GM21528 (cell line): ENCODE data around the gene ZNF865.
A peak's percentile ranks its signal among the peaks of the same experiment; 100 is the strongest.

ENCODE experiments used
- ATAC-seq: cut with Tn5 transposase; IDR thresholded peaks from one replicate; pipeline ENCODE4 v1.9.1; 2021; ENCODE audit warnings: mild to moderate bottlenecking, moderate library complexity; ENCODE audit not compliant: unreplicated experiment, low FRiP score

The ZNF865 gene

DNA sequence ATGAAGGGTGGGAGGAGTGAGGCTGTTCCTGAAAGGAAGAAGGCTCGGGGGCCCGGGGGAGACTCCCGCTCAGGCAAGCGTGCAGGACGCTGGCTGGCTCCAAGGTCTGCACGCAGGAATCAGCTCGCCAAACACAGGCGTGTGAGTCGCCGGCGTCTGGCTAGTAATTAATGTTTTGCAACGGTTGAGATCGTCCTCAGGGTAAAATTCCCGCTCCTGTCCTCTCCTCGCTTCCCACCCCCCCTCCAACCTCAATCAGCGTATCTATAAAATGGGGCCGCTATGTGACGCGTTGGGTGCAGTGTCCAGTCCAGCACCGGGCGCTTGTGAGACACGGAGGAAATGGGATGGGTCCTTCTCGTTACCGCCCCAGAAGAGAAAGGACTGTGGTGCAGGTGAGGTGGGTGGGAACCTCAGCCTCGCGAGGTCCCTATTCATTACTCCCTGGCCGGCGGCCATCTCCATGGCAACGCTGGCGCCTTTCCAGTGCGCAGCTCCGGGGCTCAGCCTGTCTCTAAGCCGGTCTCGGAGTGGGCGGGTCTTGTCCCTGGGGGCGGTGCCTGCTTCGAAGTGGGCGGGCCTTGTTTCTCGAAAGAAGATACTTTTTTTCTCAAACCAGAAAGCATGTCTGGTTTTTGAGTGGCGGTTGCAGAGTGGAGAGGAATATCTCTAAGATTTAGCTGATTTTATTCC lies 18.3 kb upstream of the ZNF865 start:
- peak; percentile 77 for ATAC-seq

DNA sequence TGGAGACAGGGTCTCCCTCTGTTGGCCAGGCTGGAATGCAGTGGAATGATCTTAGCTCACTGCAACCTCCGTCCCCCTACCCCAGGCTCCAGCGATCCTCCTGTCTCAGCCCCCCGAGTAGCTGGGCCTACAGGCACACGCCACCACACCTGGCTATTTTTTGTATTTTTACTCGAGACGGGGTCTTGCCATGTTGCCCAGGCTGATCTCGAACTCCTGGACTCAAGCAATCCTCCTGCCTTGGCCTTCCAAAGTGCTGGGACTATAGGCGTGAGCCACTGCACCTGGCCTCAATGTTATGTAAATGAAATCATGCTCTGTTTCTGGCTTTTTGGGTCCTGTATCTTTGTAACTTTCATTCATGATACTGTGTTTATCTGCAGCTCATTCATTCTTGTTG lies 16.7 kb upstream of the ZNF865 start:
- no peak for ATAC-seq

DNA sequence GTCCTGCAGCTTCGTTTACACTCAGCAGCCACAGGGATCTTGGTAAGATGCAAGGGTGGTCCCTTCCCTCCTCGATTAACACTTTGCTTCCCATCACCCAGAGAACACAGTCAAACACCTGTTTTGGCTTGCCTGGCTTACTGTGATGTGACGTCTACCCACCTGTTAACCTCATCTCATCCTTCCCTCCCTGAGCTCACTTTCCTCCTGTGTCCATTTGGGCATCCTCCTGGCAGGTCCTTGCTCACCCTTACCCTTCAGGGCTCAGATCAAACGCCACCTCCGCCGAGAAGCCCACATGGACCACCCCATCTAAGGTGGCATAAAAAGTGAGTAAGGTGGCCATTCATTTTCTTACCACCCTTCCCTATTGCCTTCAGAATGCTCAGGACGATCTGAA lies 15.3 kb upstream of the ZNF865 start:
- ATAC-seq: no peak

DNA sequence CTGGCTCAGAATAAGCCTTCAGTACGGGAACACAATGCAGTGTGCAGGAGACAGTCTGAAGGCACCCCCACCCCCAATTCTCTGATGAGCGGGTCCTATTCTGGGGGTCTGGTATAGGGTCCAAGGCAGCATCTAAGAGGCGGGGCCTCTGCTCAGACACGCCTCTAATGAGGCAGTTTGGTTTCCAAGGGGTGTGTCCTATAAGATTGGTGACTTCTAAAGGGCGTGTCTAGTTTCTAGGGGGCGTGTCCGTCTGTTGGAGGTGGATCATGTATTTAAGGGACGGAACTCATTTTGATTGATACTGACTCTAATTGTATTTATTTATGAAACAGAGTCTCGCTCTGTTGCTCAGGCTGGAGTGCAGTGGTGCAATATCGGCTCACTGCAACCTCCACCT lies 14.8 kb upstream of the ZNF865 start:
- no peak for ATAC-seq

DNA sequence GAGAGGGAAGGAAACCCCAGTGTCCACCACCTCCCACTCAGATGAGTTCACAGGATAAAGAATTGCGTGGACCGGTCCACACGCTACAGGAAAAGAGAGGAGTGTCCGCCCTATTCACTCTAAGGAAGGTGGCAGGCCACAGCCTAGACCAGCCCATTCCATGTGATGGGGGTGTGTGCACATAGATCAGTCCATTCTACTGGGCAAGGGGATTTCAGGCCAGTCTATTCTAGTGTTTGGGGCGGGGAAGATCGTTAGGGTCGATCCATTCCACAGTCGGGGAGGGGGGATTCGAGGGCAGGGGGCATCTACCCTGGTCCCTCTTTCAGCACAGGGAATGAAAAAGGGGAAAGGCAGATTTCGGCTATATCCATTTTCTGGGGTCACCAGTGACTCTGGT lies 13.9 kb upstream of the ZNF865 start:
- no peak for ATAC-seq

DNA sequence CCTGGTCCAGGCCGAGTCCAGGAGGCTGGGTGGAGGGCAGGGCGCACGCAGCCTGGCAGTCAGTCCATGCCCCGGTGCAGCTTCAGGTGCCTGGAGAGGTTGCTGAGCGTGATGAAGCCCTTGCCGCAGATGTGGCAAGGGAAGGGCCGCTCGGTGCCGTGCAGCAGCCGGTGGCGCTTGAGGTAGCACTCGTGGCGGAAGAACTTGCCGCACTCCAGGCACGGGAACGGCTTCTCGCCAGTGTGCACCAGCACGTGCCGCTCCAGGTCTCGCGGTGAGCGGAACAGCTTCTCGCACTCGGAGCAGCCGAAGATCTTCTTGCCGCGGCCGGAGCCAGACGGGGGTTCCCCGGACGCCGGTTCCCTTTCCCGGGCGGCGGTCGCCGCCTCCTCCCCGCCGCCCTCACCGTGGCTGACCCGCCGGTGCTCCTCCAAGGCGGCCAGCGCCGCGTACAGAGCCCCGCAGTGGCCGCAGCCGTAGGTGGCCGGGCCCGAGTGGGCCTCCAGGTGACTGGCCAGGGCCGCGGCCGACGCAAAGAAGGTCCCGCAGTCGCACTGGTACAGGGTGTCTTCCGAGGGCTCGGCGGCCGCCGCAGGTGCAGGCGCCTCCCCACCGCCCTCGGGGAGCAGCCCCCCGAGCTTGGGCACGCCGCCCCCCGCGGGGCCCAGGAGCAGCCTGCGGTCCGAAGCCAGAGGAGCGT lies 12.9 kb upstream of the ZNF865 start:
- no peak for ATAC-seq

DNA sequence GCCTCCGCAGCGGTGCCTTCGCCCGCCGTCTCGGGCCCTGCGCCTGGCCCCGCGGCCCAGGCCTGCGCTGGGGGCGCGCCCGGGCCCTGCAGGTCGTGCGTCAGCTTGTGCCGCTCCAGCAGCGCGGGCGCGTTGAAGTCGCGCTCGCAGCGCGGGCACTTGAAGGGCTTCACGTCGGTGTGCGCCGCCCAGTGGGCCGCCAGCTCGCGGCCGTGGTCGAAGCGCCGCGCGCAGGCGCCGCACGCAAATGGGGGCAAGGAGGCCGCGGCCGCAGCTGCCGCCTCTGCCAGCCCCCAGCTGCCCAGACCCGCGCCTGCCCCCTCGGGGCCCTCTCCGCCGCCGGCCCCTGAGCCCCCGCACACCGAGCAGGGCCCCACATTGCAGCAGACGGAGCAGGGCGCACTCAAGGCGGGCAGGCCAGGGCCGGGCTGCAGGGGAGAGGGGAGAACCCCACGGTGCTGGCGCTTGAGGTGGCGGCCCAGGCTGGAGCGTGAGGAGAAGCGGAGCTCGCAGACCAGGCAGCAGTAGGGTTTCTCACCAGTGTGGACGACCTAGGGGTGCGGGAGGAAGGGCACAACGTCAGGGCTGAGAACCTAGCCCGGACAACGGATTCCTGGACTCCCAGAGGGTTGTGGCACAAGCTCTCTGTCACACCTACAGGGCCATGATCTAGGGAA lies 12.2 kb upstream of the ZNF865 start:
- no peak for ATAC-seq

DNA sequence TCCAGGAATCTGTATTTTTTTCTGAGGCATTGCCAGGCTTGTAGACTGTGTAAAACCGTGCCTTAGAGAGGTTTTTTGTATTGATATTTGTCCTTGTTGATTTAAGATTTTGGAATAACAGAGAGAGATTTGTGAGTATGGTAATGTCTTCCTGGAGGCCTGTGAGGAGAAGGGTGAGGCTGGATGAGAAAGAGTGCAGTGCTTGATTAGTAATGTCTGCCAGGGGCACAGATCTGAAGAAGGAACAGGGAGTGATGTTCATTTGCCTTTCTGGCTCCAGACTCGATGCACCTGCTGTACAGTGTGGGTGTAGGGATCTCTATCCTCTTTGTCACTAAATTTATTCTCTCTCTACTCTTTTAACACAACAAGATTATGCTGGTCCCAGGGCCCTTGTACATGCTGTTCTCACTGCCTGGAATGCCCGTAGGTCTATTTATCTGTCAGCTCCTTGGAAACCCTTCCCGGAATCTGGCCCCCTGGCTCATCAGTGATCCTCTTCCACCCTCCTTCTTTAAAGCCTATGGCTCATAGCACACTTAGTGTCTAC lies 10.4 kb upstream of the ZNF865 start:
- no peak for ATAC-seq

DNA sequence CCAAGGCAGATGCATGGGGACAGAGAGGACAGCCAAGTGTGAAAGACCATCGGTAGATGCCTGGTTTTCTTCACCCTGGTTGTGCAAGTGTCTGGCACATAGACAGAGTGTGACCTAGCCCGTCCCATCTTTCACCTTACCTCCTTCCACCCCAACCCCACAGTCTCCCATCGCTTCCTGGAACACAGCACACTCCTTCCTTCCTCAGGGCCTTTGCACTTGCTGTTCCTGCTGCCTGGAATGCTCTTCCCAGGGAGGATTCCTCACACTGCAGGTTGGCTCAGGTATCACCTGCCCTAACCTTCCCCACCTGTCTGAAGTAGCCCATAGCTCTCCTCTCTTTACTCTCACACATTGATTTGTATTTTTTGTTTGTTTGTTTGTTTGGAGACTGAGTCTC lies 9.1 kb upstream of the ZNF865 start:
- no peak for ATAC-seq

DNA sequence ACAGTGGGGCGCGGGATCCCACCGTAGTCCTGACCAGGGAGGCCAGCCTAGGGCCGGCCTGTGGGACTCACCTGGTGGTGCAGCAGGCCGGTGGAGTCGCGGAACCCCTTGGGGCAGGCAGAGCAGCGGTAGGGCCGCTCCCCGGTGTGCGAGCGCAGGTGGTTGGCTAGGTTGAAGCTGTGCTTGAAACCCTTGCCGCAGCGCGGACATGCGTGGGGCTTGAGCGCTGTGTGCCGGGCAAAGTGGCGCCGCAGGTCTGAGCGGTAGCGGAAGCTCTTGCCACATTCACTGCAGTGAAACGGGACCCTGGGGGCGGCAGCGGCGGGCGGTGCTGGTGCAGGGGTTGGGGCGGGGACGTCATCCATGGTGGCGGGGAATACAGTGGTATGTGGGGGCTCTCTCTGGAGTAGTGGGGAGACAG lies 7.9 kb upstream of the ZNF865 start:
- ATAC-seq: no peak

DNA sequence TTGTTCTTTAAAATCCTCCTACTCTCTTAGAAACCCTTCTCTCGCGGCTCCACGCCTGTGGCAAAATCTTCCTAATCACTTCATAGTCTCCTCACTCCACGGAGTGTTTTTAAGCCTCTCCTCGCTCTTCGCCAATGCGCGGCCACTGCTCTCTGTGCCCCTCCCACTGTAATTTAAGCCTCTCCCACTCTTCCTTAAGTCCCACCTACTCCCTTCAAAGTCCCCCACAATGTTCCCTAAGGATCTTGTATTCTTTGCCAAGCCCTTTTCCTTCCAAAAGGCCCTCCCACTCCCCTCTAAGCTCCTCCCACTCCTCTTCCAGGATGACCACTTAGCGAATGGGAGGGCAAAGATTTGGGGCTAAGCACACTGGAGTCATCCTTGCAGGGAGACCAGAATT lies 7.4 kb upstream of the ZNF865 start:
- no peak for ATAC-seq

DNA sequence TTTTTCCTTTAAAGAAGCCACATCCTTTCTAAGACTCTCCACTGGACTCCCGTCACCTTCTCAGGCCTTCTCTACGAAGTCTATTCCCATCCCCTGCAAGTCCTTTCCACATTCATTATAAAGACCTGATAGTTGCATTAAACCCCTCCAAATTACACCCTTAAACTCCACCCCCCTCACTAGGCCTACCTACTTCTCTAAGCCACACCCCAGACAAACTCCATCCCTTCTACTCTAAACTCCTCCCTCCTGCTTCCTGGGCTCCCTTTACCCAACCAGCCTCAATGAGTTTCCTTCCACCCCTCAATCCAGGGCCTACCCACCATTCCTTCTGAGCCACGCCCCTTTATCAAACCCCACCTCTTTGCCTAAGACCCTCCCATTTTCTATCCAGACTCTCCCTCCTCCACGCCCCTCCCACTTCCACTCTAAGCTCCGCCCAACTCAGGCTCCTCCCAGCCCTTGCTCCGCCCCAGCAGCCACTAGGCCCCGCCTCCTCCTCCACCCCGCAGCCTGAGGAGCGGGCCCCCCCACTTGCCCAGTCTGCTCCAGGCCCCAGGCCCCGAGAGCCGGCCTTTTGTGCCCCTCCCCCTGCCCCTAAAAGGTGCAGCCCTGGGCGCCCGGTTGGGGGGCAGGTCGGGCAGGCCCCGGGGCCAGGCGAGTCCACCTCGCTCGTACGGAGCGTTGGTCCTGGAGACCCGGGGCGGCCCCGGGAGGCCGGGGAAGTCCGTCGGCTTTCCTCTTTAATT lies 6.6 kb upstream of the ZNF865 start:
- peak; percentile 49 for ATAC-seq

DNA sequence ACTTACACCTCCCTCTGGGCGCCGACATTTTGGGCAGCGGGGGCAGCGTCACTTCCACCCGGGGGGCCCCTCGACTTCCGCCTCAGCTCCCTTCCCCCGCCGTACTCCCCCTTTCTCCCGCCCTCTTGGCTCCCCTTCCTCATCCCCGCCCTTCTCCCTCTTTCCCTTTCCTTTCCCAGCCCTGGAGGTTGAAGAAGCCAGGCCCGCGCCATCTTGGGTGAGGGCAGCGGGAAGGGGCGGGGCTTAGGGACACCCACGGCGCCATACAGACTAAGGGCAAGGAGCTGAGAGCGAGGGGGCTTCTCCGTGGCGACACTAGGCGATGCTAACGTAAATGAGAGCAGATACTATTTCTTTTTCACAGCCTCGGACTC lies 6.0 kb upstream of the ZNF865 start, which contains the start of gene FIZ1:
FIZ1 (minus strand) TSS at position 50 of the 374 bp plus-strand sequence. CDS start 1,652 bp downstream, outside the sequence.
- peak; percentile 57 for ATAC-seq

DNA sequence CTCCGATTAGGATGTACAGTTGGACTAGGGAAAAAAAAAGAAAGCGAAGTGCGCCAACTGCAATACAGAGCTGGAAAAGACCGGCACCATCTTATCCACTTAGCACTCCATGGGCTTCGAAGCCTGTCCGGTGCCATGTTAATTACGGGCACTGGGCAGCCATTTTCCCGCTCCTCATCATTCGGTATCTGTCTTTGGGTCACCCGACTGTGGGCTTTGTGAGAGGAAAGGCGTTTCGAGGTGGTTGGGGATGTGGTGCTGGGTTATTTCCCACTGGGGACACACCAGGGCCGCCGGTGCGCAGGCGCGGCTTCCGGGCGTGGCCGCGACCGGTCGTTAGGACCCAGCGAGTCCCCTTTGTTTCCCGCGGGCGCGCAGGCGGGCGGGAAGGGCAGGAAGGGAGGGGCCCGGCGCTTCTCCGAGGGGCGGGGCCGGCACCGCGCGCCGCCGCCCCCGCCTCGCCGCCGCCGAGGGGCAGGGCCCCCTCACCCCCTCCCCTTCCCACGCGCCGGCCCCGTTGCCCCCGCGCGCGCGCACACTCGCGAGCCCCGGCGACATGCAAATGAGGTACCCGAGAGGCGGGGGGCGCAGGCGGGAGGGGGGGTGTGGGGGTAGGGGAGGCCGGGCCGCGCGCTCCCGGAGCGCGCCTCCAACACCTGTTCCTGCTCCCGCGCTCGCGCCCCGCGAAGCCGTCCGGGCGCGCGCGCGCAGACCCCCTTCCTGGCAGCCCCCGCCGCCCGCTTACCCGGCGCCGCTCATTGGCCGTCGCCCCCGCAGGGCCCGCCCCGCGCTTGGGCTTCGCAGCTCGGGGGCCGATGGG lies 5.4 kb upstream of the ZNF865 start, which contains the start of gene ZNF524:
ZNF524 (plus strand) TSS at position 447 of the 820 bp plus-strand sequence. CDS start 1,825 bp downstream, outside the sequence.
- peak; percentile 41 for ATAC-seq

DNA sequence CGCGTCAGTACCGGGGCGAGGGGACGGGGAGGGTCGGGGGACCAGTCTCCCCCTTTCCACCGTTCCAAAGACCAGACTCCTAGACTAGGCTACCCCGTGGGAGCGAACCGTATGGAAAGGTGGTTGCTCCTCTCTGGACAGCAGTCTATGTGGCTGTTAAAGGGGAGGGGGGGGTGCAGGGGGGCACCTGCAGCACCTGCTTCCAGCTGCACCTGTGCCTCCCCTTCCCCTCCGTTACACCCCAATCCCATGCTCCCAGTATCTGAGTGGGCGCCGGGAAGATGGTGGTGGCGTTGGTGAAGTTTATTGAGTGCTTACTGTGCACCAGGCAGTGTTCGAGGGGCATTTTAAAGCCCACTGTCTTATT lies 4.8 kb upstream of the ZNF865 start:
- ATAC-seq: no peak

DNA sequence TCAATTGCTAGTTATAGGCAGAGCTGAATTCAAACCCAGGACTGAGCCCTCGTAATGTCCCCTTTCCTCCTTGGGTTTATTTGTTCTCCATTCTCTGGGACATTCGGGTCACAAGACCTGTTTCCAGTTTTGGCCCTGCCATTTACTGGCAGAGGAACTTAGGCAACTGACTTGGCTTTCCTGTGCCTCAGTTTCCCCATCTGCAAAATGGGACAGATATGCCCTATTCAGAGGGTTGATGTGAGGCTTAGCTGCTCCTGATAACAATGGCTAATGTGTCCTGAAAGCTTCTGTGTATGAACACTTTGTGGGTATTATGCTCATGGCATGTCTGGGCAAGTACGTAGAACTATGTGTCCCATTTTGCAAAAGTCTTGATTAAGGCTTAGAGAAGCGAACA lies 4.4 kb upstream of the ZNF865 start:
- no peak for ATAC-seq

DNA sequence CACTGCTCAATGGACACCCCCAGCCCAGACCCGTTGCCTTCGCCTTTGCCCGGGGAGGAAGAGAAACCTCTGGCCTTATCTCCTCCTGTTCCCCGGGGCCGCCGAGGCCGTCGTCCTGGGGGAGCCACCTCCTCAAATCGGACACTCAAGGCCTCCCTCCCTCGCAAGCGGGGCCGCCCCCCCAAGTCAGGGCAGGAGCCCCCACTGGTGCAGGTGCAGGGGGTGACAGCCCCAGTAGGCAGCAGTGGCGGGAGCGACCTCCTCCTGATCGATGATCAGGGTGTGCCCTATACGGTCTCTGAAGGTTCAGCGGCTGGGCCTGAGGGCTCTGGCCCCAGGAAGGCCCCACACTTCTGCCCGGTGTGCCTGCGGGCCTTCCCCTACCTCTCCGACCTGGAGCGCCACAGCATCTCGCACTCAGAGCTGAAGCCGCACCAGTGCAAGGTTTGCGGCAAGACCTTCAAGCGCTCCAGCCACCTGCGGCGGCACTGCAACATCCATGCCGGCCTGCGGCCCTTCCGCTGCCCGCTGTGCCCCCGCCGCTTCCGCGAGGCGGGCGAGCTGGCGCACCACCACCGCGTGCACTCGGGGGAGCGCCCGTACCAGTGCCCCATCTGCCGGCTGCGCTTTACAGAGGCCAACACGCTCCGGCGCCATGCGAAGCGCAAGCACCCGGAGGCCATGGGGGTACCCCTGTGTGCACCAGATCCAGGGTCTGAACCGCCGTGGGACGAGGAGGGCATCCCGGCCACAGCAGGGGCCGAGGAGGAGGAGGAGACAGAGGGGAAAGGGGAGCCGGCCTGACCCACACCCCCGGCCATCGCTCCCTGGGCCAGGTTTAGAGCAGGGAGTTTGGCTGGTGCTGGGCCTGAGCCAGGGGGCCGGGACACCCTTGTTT lies 3.1 kb upstream of the ZNF865 start:
- ATAC-seq: no peak

DNA sequence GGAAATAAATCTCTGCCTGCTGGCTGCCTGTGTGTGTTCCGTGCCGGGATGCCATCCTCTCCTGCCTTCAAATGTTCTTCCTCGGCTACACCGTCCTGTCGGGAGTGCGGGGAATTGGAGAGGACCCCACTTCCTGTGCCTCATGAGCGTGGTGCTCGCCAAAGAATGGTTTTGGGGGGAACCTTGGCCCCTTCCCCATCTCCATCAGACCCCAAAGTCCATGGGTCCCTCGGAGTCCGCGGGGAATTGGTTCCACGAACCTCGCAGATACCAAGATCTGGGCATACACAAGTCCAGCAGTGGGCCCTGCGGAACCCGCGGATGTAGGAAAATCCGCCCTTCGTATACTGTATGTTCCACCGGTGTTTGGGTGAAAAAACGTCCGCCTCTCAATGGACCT lies 2.3 kb upstream of the ZNF865 start:
- no peak for ATAC-seq
